HepG2 (cell line): ENCODE measurements around the gene CD7. TPM values are rescaled to one million over a fixed set of nuclear protein-coding genes. Genes with fewer than 3 reads are reported as not detected.
A peak's percentile ranks its signal among the peaks of the same experiment; 100 is the strongest.

Experiments
- DMAP1 ChIP-seq: IDR thresholded peaks from 2 replicates; pipeline ENCODE4 v1.6.1; 2016
- FIP1L1 ChIP-seq: fragments of 200-400 bp; formaldehyde crosslinking; IDR thresholded peaks from 2 replicates; pipeline ENCODE4 v1.6.1; 2018; ENCODE audit warnings: low read depth, mild to moderate bottlenecking, low read length, moderate library complexity, borderline replicate concordance; ENCODE audit not compliant: insufficient read depth
- GPN1 ChIP-seq: sonication (generic); formaldehyde crosslinking; IDR thresholded peaks from 2 replicates; pipeline ENCODE4 v1.5.1; 2020; ENCODE audit warnings: missing genetic modification reagents, borderline replicate concordance
- HNF1B ChIP-seq: sonication (generic); formaldehyde crosslinking; IDR thresholded peaks from 2 replicates; pipeline ENCODE4 v1.5.1; 2020; ENCODE audit warnings: mild to moderate bottlenecking, moderate library complexity, missing genetic modification reagents
- JUN ChIP-seq: sonication (generic); formaldehyde crosslinking; IDR thresholded peaks from 2 replicates; pipeline ENCODE4 v1.4.0; 2020; ENCODE audit warnings: mild to moderate bottlenecking, missing genetic modification reagents
- SOX6 ChIP-seq, 2 experiments: fragments of 450-650 bp in 1 of 2; sonication (generic) in 1 of 2; formaldehyde crosslinking in 1 of 2; IDR thresholded peaks; 2 replicates each; pipeline versions ENCODE4 v1.4.0 to v1.6.1; 2017 to 2020; ENCODE audit warnings: antibody characterized with exemption in 1 of 2, mild to moderate bottlenecking in 1 of 2, missing genetic modification reagents in 1 of 2
- ZBTB21 ChIP-seq: sonication (generic); formaldehyde crosslinking; IDR thresholded peaks from 2 replicates; pipeline ENCODE4 v1.4.0; 2020; ENCODE audit warnings: missing genetic modification reagents
- ZFP62 ChIP-seq: sonication (generic); formaldehyde crosslinking; IDR thresholded peaks from 2 replicates; pipeline ENCODE4 v1.4.0; 2020; ENCODE audit warnings: missing genetic modification reagents
- ZNF564 ChIP-seq: sonication (generic); formaldehyde crosslinking; IDR thresholded peaks from 2 replicates; pipeline ENCODE4 v1.8.1; 2023; ENCODE audit warnings: mild to moderate bottlenecking, missing genetic modification reagents
- ZNF687 ChIP-seq: sonication (generic); formaldehyde crosslinking; IDR thresholded peaks from 2 replicates; pipeline ENCODE4 v1.5.1; 2020; ENCODE audit warnings: mild to moderate bottlenecking, missing genetic modification reagents, moderate library complexity
- ZNF720 ChIP-seq: sonication (generic); formaldehyde crosslinking; IDR thresholded peaks from 2 replicates; pipeline ENCODE4 v1.4.0; 2020; ENCODE audit warnings: missing genetic modification reagents
- ZNF768 ChIP-seq: sonication (generic); formaldehyde crosslinking; IDR thresholded peaks from 2 replicates; pipeline ENCODE4 v1.4.0; 2020; ENCODE audit warnings: missing genetic modification reagents
- ZNF790 ChIP-seq: sonication (generic); formaldehyde crosslinking; IDR thresholded peaks from 2 replicates; pipeline ENCODE4 v1.8.0; 2022; ENCODE audit warnings: missing genetic modification reagents, mild to moderate bottlenecking, borderline replicate concordance
- ZNF83 ChIP-seq: sonication (generic); formaldehyde crosslinking; IDR thresholded peaks from 2 replicates; pipeline ENCODE4 v1.4.0; 2020; ENCODE audit warnings: missing genetic modification reagents, mild to moderate bottlenecking, borderline replicate concordance
- ZNF839 ChIP-seq: sonication (generic); formaldehyde crosslinking; IDR thresholded peaks from 2 replicates; pipeline ENCODE4 v1.4.0; 2020; ENCODE audit warnings: missing genetic modification reagents, mild to moderate bottlenecking, borderline replicate concordance
- polyA plus RNA-seq, 8 experiments: library from polyadenylated mRNA; depleted of rRNA in 3 of 8; stranded (reverse) in 7 of 8; unstranded in 1 of 8; fragments of >200 nt; fragmentation: Illumina TruSeq in 4 of 8; extraction: Trizol in 4 of 8; gene quantifications; 2 replicates each; pipeline versions ENCODE4 v1.2.1 to v1.2.3, GENCODE V29; 2011 to 2016; ENCODE audit warnings: low read depth in 4 of 8, missing spikeins in 1 of 8, mixed read lengths in 1 of 8; ENCODE audit not compliant: insufficient read depth in 1 of 8
- total RNA-seq, 5 experiments: library from RNA; depleted of rRNA; stranded (reverse); fragments of >200 nt; fragmentation: Illumina TruSeq; extraction: Trizol; gene quantifications; 2 replicates each; pipeline ENCODE4 v1.2.3, GENCODE V29; 2016; ENCODE audit warnings: low read depth in 1 of 5
- TF ChIP-seq, protein P1 (sequence below): sonication (generic); formaldehyde crosslinking; IDR thresholded peaks from 2 replicates; pipeline ENCODE4 v1.9.0; 2022; ENCODE audit warnings: missing genetic modification reagents, mild to moderate bottlenecking, borderline replicate concordance
- TF ChIP-seq, protein P2 (sequence below): IDR thresholded peaks from 2 replicates; pipeline ENCODE4 v1.6.1; 2016; ENCODE audit warnings: mild to moderate bottlenecking
- TF ChIP-seq, protein P3 (sequence below): sonication (generic); formaldehyde crosslinking; IDR thresholded peaks from 2 replicates; pipeline ENCODE4 v1.8.1; 2023; ENCODE audit warnings: mild to moderate bottlenecking, missing genetic modification reagents

The CD7 gene
- total and polyA plus RNA-seq, 2 of the 13 experiments (the other 11 are each of a cell fraction or from before 2014, with no cell fraction given), result 67.6 to 76.4 TPM

- peak; percentile 72 for TF ChIP-seq ZNF687 (CRISPR knock-in tag)
- TF ChIP-seq, protein P1, sequence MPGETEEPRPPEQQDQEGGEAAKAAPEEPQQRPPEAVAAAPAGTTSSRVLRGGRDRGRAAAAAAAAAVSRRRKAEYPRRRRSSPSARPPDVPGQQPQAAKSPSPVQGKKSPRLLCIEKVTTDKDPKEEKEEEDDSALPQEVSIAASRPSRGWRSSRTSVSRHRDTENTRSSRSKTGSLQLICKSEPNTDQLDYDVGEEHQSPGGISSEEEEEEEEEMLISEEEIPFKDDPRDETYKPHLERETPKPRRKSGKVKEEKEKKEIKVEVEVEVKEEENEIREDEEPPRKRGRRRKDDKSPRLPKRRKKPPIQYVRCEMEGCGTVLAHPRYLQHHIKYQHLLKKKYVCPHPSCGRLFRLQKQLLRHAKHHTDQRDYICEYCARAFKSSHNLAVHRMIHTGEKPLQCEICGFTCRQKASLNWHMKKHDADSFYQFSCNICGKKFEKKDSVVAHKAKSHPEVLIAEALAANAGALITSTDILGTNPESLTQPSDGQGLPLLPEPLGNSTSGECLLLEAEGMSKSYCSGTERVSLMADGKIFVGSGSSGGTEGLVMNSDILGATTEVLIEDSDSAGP, result 0 out of 2 replicates have a peak, but pooled peaks have one; percentile 20
- TF ChIP-seq, protein P2, sequence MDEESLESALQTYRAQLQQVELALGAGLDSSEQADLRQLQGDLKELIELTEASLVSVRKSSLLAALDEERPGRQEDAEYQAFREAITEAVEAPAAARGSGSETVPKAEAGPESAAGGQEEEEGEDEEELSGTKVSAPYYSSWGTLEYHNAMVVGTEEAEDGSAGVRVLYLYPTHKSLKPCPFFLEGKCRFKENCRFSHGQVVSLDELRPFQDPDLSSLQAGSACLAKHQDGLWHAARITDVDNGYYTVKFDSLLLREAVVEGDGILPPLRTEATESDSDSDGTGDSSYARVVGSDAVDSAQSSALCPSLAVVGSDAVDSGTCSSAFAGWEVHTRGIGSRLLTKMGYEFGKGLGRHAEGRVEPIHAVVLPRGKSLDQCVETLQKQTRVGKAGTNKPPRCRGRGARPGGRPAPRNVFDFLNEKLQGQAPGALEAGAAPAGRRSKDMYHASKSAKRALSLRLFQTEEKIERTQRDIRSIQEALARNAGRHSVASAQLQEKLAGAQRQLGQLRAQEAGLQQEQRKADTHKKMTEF, result 0 out of 2 replicates have a peak, but pooled peaks have one; percentile 15
- TF ChIP-seq FIP1L1, result no peak
- TF ChIP-seq DMAP1, result no peak
- TF ChIP-seq GPN1 (CRISPR knock-in tag), result no peak
- TF ChIP-seq ZFP62, result no peak
- 0 out of 2 replicates have a peak, but pooled peaks have one; percentile 35 for TF ChIP-seq ZNF83
- TF ChIP-seq ZNF790 (CRISPR knock-in tag), result no peak
- TF ChIP-seq ZNF768 (CRISPR knock-in tag), result peak; percentile 59; the same call in 1 of the 2 replicates
- TF ChIP-seq ZNF564 (CRISPR knock-in tag), result no peak
- no peak for TF ChIP-seq JUN (CRISPR knock-in tag)
- no peak for TF ChIP-seq HNF1B
- TF ChIP-seq, protein P3, sequence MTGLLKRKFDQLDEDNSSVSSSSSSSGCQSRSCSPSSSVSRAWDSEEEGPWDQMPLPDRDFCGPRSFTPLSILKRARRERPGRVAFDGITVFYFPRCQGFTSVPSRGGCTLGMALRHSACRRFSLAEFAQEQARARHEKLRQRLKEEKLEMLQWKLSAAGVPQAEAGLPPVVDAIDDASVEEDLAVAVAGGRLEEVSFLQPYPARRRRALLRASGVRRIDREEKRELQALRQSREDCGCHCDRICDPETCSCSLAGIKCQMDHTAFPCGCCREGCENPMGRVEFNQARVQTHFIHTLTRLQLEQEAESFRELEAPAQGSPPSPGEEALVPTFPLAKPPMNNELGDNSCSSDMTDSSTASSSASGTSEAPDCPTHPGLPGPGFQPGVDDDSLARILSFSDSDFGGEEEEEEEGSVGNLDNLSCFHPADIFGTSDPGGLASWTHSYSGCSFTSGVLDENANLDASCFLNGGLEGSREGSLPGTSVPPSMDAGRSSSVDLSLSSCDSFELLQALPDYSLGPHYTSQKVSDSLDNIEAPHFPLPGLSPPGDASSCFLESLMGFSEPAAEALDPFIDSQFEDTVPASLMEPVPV (CRISPR knock-in tag), result peak; percentile 55; the same call in 1 of the 2 replicates
- TF ChIP-seq ZBTB21 (CRISPR knock-in tag), result no peak
- TF ChIP-seq SOX6 (IDR thresholded peaks at IDR 0.05), result no peak
- TF ChIP-seq SOX6 (CRISPR knock-in tag; IDR thresholded peaks at IDR 0.05), result peak; percentile 26; the same call in 1 of the 2 replicates
- peak; percentile 68; the same call in 1 of the 2 replicates for TF ChIP-seq ZNF839 (CRISPR knock-in tag)
- no peak for TF ChIP-seq ZNF720 (CRISPR knock-in tag)
Measured at GRCh38 chr17:82344175-82344907, 26.9 kb upstream of the CD7 start (continued).
